GM21528 (cell line): Measurements from ENCODE around the gene SCN4B.

Experiments
- ATAC-seq: cut with Tn5 transposase; IDR thresholded peaks from one replicate; pipeline ENCODE4 v1.9.1; 2021; ENCODE audit warnings: mild to moderate bottlenecking, moderate library complexity; ENCODE audit not compliant: unreplicated experiment, low FRiP score

The SCN4B gene

GRCh38 chr11:118175031-118175992, 22.7 kb upstream of the SCN4B start:
- ATAC-seq, result no peak

GRCh38 chr11:118174006-118174567, 21.5 kb upstream of the SCN4B start:
- ATAC-seq, result no peak

GRCh38 chr11:118172356-118172755, 19.7 kb upstream of the SCN4B start:
- no peak for ATAC-seq

- no peak for ATAC-seq
These were observed 18.8 kb upstream of the SCN4B start for GRCh38 chr11:118171269-118172062.

- no peak for ATAC-seq
These were observed 18.3 kb upstream of the SCN4B start for GRCh38 chr11:118170882-118171268.

GRCh38 chr11:118170231-118170630, 17.6 kb upstream of the SCN4B start:
- no peak for ATAC-seq

- no peak for ATAC-seq
These were observed 16.9 kb upstream of the SCN4B start for GRCh38 chr11:118169300-118170140.

- no peak for ATAC-seq
These were observed 16.1 kb upstream of the SCN4B start for GRCh38 chr11:118168751-118169150.

GRCh38 chr11:118168316-118168715, 15.7 kb upstream of the SCN4B start:
- ATAC-seq, result no peak

- ATAC-seq, result no peak
These were observed 15.3 kb upstream of the SCN4B start for GRCh38 chr11:118167906-118168305.

GRCh38 chr11:118167253-118167652, 14.6 kb upstream of the SCN4B start:
- ATAC-seq, result no peak

- ATAC-seq, result no peak
These were observed 14.0 kb upstream of the SCN4B start for GRCh38 chr11:118166641-118167040.

GRCh38 chr11:118164885-118165284, 12.3 kb upstream of the SCN4B start:
- no peak for ATAC-seq

- ATAC-seq, result no peak
These were observed 10.9 kb upstream of the SCN4B start for GRCh38 chr11:118163494-118163893.

GRCh38 chr11:118162846-118163245, 10.2 kb upstream of the SCN4B start:
- ATAC-seq, result no peak

GRCh38 chr11:118161786-118162185, 9.2 kb upstream of the SCN4B start:
- ATAC-seq, result no peak

GRCh38 chr11:118157186-118157895, 4.7 kb upstream of the SCN4B start:
- no peak for ATAC-seq

- no peak for ATAC-seq
These were observed 4.0 kb upstream of the SCN4B start for GRCh38 chr11:118156531-118157185.
